Measurements from ENCODE around the gene WDR7.

Gene WDR7

DNA sequence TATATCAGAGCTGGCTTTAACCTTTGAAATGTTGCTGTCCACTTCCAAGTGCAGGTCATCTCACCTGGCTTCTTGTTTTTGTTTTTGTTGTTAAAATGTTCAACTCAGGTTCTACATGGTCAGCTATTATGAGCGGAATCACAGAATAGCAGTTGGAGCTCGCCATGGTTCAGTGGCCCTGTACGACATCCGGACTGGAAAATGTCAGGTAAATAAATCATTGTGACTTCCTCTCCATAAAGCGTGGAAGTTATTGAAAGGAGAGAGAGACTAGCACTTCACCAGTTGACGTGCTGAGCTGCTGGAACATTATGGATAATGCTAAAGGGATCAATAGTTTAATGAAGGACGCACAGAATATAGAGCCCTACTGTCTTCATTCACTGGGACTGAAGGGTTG lies 311.2 kb downstream of the WDR7 start:
- TF ChIP-seq, protein P1, sequence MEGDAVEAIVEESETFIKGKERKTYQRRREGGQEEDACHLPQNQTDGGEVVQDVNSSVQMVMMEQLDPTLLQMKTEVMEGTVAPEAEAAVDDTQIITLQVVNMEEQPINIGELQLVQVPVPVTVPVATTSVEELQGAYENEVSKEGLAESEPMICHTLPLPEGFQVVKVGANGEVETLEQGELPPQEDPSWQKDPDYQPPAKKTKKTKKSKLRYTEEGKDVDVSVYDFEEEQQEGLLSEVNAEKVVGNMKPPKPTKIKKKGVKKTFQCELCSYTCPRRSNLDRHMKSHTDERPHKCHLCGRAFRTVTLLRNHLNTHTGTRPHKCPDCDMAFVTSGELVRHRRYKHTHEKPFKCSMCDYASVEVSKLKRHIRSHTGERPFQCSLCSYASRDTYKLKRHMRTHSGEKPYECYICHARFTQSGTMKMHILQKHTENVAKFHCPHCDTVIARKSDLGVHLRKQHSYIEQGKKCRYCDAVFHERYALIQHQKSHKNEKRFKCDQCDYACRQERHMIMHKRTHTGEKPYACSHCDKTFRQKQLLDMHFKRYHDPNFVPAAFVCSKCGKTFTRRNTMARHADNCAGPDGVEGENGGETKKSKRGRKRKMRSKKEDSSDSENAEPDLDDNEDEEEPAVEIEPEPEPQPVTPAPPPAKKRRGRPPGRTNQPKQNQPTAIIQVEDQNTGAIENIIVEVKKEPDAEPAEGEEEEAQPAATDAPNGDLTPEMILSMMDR (conservative IDR thresholded peaks at IDR 0.05): no peak
- H3K27ac ChIP-seq: peak overlapping the region; percentile 64

DNA sequence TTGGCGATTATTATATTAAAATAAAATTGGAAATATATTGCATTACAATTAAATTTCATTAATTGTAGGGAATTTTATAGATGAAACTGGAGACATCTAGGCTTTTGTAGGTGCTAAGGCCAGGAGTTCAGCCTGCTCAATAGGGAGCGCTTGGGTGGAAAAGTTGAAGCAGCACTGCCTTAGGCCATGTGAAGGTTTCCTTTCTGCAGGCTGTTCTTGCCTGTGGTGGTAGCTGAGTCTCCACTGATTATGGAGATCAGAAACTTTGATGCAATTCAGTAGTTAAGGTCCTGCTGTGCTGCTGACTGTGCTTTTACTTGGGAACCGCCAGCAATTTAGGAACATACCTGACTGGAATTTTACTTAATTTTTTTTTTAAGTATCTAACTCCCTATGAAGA lies 315.9 kb downstream of the WDR7 start:
- TF ChIP-seq, protein P1 (conservative IDR thresholded peaks at IDR 0.05): no peak
- H3K27ac ChIP-seq: peak overlapping the region; percentile 49; the same call in 1 of the 2 replicates

DNA sequence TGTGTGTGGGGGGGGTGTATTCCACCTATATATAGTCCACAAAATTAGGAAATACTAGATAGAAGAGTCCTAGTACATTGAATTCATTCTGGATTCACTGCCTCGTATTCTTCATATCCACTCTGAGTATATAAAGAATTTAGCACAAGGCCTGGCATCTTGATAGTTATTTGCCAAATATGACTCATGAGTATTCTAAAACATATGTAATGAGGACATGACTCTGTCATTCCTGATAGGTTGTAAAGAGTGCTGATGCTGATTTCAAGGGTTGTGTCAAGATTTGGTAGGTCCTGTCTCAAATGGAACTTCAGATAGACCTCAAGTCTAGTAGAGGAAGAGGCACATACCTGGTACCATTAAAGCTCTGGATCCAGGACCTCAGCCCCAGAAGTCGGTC lies 322.3 kb downstream of the WDR7 start:
- TF ChIP-seq, protein P1 (conservative IDR thresholded peaks at IDR 0.05): no peak
- H3K27ac ChIP-seq: no peak overlapping the region

DNA sequence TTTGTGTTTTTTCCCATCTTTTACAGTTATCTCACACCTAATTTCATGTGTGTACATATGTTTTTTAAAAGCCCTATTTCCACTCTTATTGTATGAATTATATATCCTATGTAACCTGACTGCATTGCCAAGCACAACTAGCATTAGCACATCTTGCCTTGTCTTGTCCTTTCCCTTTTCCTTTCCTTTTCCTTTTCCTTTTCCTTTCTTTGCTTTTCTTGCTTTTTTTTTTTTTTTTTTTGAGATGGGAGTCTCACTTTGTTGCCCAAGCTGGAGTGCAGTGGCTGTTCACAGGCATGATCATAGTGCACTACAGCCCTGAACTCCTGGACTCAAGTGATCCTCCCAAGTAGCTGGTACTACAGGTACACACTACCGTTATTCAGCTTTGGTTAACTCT lies 323.0 kb downstream of the WDR7 start:
- TF ChIP-seq, protein P1 (conservative IDR thresholded peaks at IDR 0.05): no peak
- no peak overlapping the region for H3K27ac ChIP-seq

DNA sequence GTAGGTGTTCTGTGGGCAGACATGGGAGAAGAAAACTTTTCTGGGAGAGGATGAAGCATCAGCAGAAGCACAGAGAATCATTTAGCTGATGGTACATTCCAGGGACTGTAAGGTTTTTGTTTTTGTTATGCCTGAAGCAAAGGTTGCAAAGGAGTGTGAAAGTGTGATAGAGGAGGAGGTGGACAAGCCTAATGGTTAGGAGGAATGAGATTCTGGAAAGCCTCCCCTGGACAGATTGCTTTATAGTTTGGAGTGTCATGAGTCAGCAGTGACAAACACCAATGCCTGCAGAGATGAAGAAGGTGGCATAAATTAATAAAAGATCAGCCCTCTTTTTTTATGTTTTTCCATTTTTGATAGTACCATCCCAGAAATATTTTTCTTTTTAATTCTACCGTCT lies 324.1 kb downstream of the WDR7 start:
- TF ChIP-seq, protein P1 (conservative IDR thresholded peaks at IDR 0.05): no peak
- H3K27ac ChIP-seq: no peak overlapping the region

GRCh38 chr18:56977309-56977708 lies 326.1 kb downstream of the WDR7 start:
- H3K27ac ChIP-seq: no peak overlapping the region
- TF ChIP-seq, protein P1 (conservative IDR thresholded peaks at IDR 0.05): no peak

DNA sequence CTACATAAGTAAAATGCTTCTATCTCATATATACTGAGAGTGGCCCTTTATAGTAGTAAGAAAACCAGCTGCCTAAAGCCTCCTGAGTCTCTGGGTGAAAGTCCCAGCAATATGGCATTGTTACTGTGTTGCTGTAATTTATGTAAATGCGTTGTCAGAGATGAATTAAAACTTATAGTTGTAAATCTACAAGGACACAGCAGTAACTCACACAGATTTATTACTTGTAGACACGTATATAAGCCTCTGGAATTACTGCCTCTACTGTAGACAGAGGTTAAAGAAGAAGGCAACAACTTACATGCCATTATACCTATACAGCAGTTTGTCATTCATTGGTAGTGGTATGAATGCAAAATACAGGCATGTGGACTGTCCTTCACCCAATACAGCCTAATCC lies 326.6 kb downstream of the WDR7 start:
- TF ChIP-seq, protein P1 (conservative IDR thresholded peaks at IDR 0.05): no peak

GRCh38 chr18:56980151-56980550 lies 329.0 kb downstream of the WDR7 start:
- TF ChIP-seq, protein P1 (conservative IDR thresholded peaks at IDR 0.05): no peak
- H3K27ac ChIP-seq: no peak overlapping the region

More for the DNA sequence above, 326.6 kb downstream of the WDR7 start:
- H3K27ac ChIP-seq: no peak overlapping the region

Data from VCaP (cell line).